Mononuclear cell (primary cell): ENCODE data around the gene CLCF1. TPM values are rescaled to one million over a fixed set of nuclear protein-coding genes. Genes with fewer than 3 reads are reported as not detected.

Experiments
- H3K27me3 ChIP-seq: 2 replicates; pipeline ENCODE4 v1.6.0; 2011; ENCODE audit warnings: low read length, control low read depth; ENCODE audit not compliant: insufficient read depth
- H3K4me1 ChIP-seq: 2 replicates; pipeline ENCODE4 v1.5.1; 2011; ENCODE audit warnings: mild to moderate bottlenecking, low read length, control low read depth; ENCODE audit not compliant: insufficient read depth
- H3K4me3 ChIP-seq: 2 replicates; pipeline ENCODE4 v1.5.1; 2011; ENCODE audit warnings: mild to moderate bottlenecking, low read length, moderate library complexity
- H3K9me3 ChIP-seq: 2 replicates; pipeline ENCODE4 v1.5.1; 2011; ENCODE audit warnings: low read depth, mild to moderate bottlenecking, control low read depth, low read length
- total RNA-seq: library from RNA; depleted of rRNA; stranded (reverse); fragments of >200 nt; gene quantifications from one replicate; pipeline ENCODE4 v1.2.3, GENCODE V29; 2012

The CLCF1 gene
- total RNA-seq, 1 donor: 11.0 TPM

GRCh38 chr11:67375320-67376055, 2.1 kb upstream of the CLCF1 start:
- H3K4me1 ChIP-seq: peaks cover 50% of the 10 kb centered on the region
- H3K27me3 ChIP-seq: no peaks in the 10 kb centered on the region
- H3K9me3 ChIP-seq: no peaks in the 10 kb centered on the region

GRCh38 chr11:67374571-67375281, 1.3 kb upstream of the CLCF1 start:
- Histone ChIP-seq H3K27me3 (no peaks in the 10 kb centered on the region), H3K9me3 (no peaks in the 10 kb centered on the region), H3K4me3 (no peak overlapping the region), H3K4me1 (peaks cover 50% of the 10 kb centered on the region)

More at GRCh38 chr11:67375320-67376055, 2.1 kb upstream of the CLCF1 start:
- no peak overlapping the region for H3K4me3 ChIP-seq

- H3K27me3 ChIP-seq: no peaks in the 10 kb centered on the region
- peaks cover 50% of the 10 kb centered on the region for H3K4me1 ChIP-seq
- peak overlapping the region; percentile 58 for H3K4me3 ChIP-seq
Measured at GRCh38 chr11:67373648-67374570, 511 bp upstream of the CLCF1 start.

GRCh38 chr11:67372321-67372992, 941 bp downstream of the CLCF1 start:
- Histone ChIP-seq H3K9me3 (no peaks in the 10 kb centered on the region), H3K27me3 (no peaks in the 10 kb centered on the region), H3K4me3 (peak overlapping the region; percentile 58), H3K4me1 (peaks cover 59% of the 10 kb centered on the region)

More at GRCh38 chr11:67373648-67374570, 511 bp upstream of the CLCF1 start:
- H3K9me3 ChIP-seq: no peaks in the 10 kb centered on the region

GRCh38 chr11:67371911-67372320, 1.5 kb downstream of the CLCF1 start:
- H3K27me3 ChIP-seq: no peaks in the 10 kb centered on the region
- no peaks in the 10 kb centered on the region for H3K9me3 ChIP-seq
- H3K4me1 ChIP-seq: peaks cover 64% of the 10 kb centered on the region
- H3K4me3 ChIP-seq: peak overlapping the region; percentile 27

- Histone ChIP-seq H3K9me3 (no peaks in the 10 kb centered on the region), H3K4me3 (peak overlapping the region; percentile 27), H3K4me1 (peaks cover 70% of the 10 kb centered on the region), H3K27me3 (no peaks in the 10 kb centered on the region)
Measured at GRCh38 chr11:67371189-67371910, 2.0 kb downstream of the CLCF1 start.

- peaks cover 78% of the 10 kb centered on the region for H3K4me1 ChIP-seq
- no peaks in the 10 kb centered on the region for H3K27me3 ChIP-seq
- H3K4me3 ChIP-seq: no peak overlapping the region
- H3K9me3 ChIP-seq: no peaks in the 10 kb centered on the region
Measured at GRCh38 chr11:67370351-67371076, 2.9 kb downstream of the CLCF1 start.

- Histone ChIP-seq H3K27me3 (no peaks in the 10 kb centered on the region), H3K4me1 (peaks cover 82% of the 10 kb centered on the region), H3K4me3 (no peak overlapping the region), H3K9me3 (no peaks in the 10 kb centered on the region)
Measured at GRCh38 chr11:67369801-67370284, 3.6 kb downstream of the CLCF1 start.

GRCh38 chr11:67369275-67369674, 4.1 kb downstream of the CLCF1 start:
- Histone ChIP-seq H3K4me3 (no peak overlapping the region), H3K4me1 (peaks cover 82% of the 10 kb centered on the region), H3K9me3 (no peaks in the 10 kb centered on the region), H3K27me3 (no peaks in the 10 kb centered on the region)

GRCh38 chr11:67368621-67369020, 4.8 kb downstream of the CLCF1 start:
- Histone ChIP-seq H3K4me3 (no peak overlapping the region), H3K9me3 (no peaks in the 10 kb centered on the region), H3K27me3 (no peaks in the 10 kb centered on the region), H3K4me1 (peaks cover 83% of the 10 kb centered on the region)

GRCh38 chr11:67367761-67368227, 5.6 kb downstream of the CLCF1 start:
- H3K4me3 ChIP-seq: no peak overlapping the region
- H3K4me1 ChIP-seq: peaks cover 83% of the 10 kb centered on the region
- H3K27me3 ChIP-seq: no peaks in the 10 kb centered on the region
- no peaks in the 10 kb centered on the region for H3K9me3 ChIP-seq

GRCh38 chr11:67366961-67367760, 6.2 kb downstream of the CLCF1 start:
- Histone ChIP-seq H3K4me3 (no peak overlapping the region), H3K4me1 (peaks cover 82% of the 10 kb centered on the region)

GRCh38 chr11:67366546-67366945, 6.9 kb downstream of the CLCF1 start:
- Histone ChIP-seq H3K4me1 (peaks cover 76% of the 10 kb centered on the region), H3K9me3 (no peaks in the 10 kb centered on the region), H3K4me3 (no peak overlapping the region), H3K27me3 (no peaks in the 10 kb centered on the region)

More at GRCh38 chr11:67366961-67367760, 6.2 kb downstream of the CLCF1 start:
- Histone ChIP-seq H3K27me3 (no peaks in the 10 kb centered on the region), H3K9me3 (no peaks in the 10 kb centered on the region)
